Trophoblast cell (in vitro differentiated cells and primary cell): ENCODE results near the gene GLIPR1.

Experiments used
- DNase-seq, 2 donors: peaks; one replicate each; pipeline ENCODE4 v3.0.0-alpha.2; 2016
- H2AFZ ChIP-seq: 2 replicates; pipeline ENCODE4 v1.6.1; 2013; ENCODE audit warnings: low read length, moderate library complexity, mild to moderate bottlenecking; ENCODE audit not compliant: insufficient read depth, poor library complexity
- H2AK5ac ChIP-seq: 2 replicates; pipeline ENCODE4 v1.6.1; 2013; ENCODE audit warnings: mild to moderate bottlenecking, low read length
- H2BK120ac ChIP-seq: 2 replicates; pipeline ENCODE4 v1.6.1; 2013; ENCODE audit warnings: low read length, mild to moderate bottlenecking, moderate library complexity; ENCODE audit not compliant: insufficient read depth, poor library complexity
- H2BK12ac ChIP-seq: 2 replicates; pipeline ENCODE4 v1.6.1; 2013; ENCODE audit warnings: mild to moderate bottlenecking, low read length, moderate library complexity
- H2BK5ac ChIP-seq: 2 replicates; pipeline ENCODE4 v1.6.1; 2013; ENCODE audit warnings: low read length, low read depth, moderate library complexity, mild to moderate bottlenecking; ENCODE audit not compliant: poor library complexity
- H3K14ac ChIP-seq: 2 replicates; pipeline ENCODE4 v1.6.1; 2013; ENCODE audit warnings: mild to moderate bottlenecking, low read length
- H3K18ac ChIP-seq: 2 replicates; pipeline ENCODE4 v1.6.1; 2013; ENCODE audit warnings: mild to moderate bottlenecking, low read length
- H3K23ac ChIP-seq: 2 replicates; pipeline ENCODE4 v1.6.1; 2013; ENCODE audit warnings: low read length
- H3K27ac ChIP-seq: 2 replicates; pipeline ENCODE4 v1.5.1; 2013; ENCODE audit warnings: low read depth, mild to moderate bottlenecking, inconsistent platforms, low read length, moderate library complexity
- H3K27me3 ChIP-seq: 2 replicates; pipeline ENCODE4 v1.6.1; 2013; ENCODE audit warnings: inconsistent platforms, mild to moderate bottlenecking, low read length, moderate library complexity; ENCODE audit not compliant: insufficient read depth
- H3K36me3 ChIP-seq, 2 experiments: 1 replicate in 1 of 2; 2 replicates in 1 of 2; pipeline ENCODE4 v1.6.1; 2013; ENCODE audit warnings: low read length in 2 of 2, mild to moderate bottlenecking in 2 of 2, moderate library complexity in 1 of 2; ENCODE audit not compliant: insufficient read depth in 2 of 2, control insufficient read depth in 1 of 2
- H3K4ac ChIP-seq: 2 replicates; pipeline ENCODE4 v1.6.1; 2013; ENCODE audit warnings: low read depth, mild to moderate bottlenecking, low read length, moderate library complexity
- H3K4me1 ChIP-seq, 2 experiments: 1 replicate in 1 of 2; 2 replicates in 1 of 2; pipeline ENCODE4 v1.6.1; 2013; ENCODE audit warnings: low read length in 2 of 2, mild to moderate bottlenecking in 2 of 2, moderate library complexity in 1 of 2; ENCODE audit not compliant: insufficient read depth in 2 of 2, control insufficient read depth in 1 of 2
- H3K4me2 ChIP-seq: 2 replicates; pipeline ENCODE4 v1.6.1; 2013; ENCODE audit warnings: inconsistent platforms, mild to moderate bottlenecking, low read length, moderate library complexity
- H3K4me3 ChIP-seq: 2 replicates; pipeline ENCODE4 v1.5.1; 2013; ENCODE audit warnings: mild to moderate bottlenecking, low read depth, low read length, inconsistent platforms
- H3K79me1 ChIP-seq: one replicate; pipeline ENCODE4 v1.6.1; 2013; ENCODE audit warnings: low read length
- H3K79me2 ChIP-seq: 2 replicates; pipeline ENCODE4 v1.6.1; 2013; ENCODE audit warnings: low read length, mild to moderate bottlenecking; ENCODE audit not compliant: control insufficient read depth, insufficient read depth, poor library complexity
- H3K9ac ChIP-seq: 2 replicates; pipeline ENCODE4 v1.6.1; 2013; ENCODE audit warnings: mild to moderate bottlenecking, low read length
- H3K9me3 ChIP-seq: 2 replicates; pipeline ENCODE4 v1.6.1; 2013; ENCODE audit warnings: low read depth, mild to moderate bottlenecking, control low read depth, inconsistent platforms, low read length; ENCODE audit not compliant: insufficient read depth
- H4K12ac ChIP-seq: 2 replicates; pipeline ENCODE4 v1.6.1; 2013; ENCODE audit warnings: low read depth, mild to moderate bottlenecking, low read length, moderate library complexity
- H4K8ac ChIP-seq: 2 replicates; pipeline ENCODE4 v1.6.1; 2013; ENCODE audit warnings: low read depth, mild to moderate bottlenecking, low read length, moderate library complexity
- H4K91ac ChIP-seq: one replicate; pipeline ENCODE4 v1.6.1; 2013; ENCODE audit warnings: low read depth, mild to moderate bottlenecking, low read length, moderate library complexity
- WGBS: extraction: QIAGEN DNeasy Blood & Tissue Kit; methylation state at CpG from one replicate; pipeline ENCODE4 v1.1.7; 2013; ENCODE audit warnings: missing lambda C conversion rate; ENCODE audit not compliant: insufficient read length, insufficient coverage; ENCODE audit errors: extremely low coverage; 5-methylcytosine and 5-hydroxymethylcytosine counted together

GLIPR1 gene

DNA sequence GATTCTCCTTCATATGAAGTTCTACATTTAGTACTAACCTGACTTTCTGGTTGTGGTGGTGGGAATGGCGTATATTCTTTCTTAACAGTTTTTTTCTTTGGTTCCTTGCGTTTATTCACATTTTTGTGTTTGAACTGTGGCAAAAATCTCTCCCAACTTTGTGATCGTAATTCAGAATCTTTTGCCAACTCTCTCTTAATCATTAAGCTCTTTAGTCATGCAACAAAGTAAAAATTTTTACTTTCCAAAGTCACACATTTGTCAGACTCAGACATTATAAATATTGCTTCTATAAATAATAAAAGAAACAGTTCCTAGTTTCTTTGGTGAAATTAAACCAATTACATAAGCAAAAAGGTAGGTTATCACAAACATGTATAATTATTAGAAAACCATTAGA, 23.3 kb downstream of the GLIPR1 start:
- Histone ChIP-seq H3K4me3 (no peak overlapping the region), H3K9me3 (no peaks in the 10 kb centered on the region), H4K8ac (no peak overlapping the region), H3K4ac (no peak overlapping the region), H3K79me2 (no peaks in the 10 kb centered on the region), H3K79me1 (no peaks in the 10 kb centered on the region), H4K91ac (no peak overlapping the region), H2BK120ac (no peak overlapping the region), H3K4me1 (no peaks in the 10 kb centered on the region), H3K18ac (no peak overlapping the region), H2AFZ (no peak overlapping the region), H4K12ac (no peak overlapping the region), H3K23ac (no peak overlapping the region), H3K27me3 (no peaks in the 10 kb centered on the region), H2BK12ac (no peak overlapping the region), H3K36me3 (peaks cover 0 to 6% of the 10 kb centered on the region in 2 experiments), H3K27ac (no peak overlapping the region), H3K4me2 (no peak overlapping the region), H2AK5ac (no peak overlapping the region), H3K9ac (no peak overlapping the region), H3K14ac (no peak overlapping the region), H2BK5ac (no peak overlapping the region)
- WGBS = no CpG with 5 or more reads among the region's 3 CpGs
- DNase-seq = no peak

DNA sequence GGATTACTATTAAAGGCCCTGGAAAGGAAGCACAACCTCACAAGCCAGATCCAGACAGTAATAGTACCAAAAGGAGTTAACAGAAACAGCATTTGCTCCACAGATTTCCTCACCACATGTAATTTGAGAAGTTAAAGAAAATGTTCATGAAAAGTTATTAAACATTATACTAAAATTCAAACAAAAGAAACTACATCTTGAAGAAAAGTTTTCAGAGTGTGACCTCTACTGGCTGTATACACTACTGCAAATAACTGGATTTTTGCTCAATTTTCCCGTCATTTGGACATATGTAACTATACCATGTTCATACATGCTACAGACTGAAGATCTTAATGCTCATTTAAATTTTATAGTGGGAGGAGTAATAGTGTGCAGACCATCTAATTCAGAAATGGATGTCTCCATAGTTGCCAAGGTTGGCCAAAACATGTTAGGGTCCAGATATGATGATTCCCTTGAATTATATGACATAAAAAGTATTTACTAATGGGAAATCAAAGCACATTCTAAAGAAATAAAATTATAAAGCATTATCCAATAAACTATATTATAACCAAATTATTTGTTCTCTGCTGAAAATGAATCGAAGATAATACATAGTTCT, 25.3 kb downstream of the GLIPR1 start:
- peak in 1 of 2 donors; percentile 62 for DNase-seq
- H2AFZ ChIP-seq = no peak overlapping the region
- WGBS = no CpG with 5 or more reads among the region's 2 CpGs

DNA sequence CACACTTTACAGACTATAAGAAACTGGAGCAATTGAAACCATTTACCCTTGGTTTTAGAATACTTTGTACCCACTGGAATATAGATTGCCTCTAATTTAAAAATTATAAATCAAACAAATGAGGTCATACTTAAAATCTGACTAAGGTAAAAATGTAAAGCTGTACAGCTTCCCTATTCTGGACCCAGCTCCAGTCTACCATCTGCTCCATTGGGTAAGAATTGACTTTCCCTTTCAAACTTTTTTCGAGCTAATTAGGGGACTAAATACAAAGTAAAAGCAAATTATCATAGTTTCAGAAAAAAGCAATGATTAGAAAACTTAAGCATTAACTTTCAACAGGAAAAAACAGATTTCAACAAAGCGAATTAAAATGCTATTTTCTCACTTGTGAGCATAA, 26.5 kb downstream of the GLIPR1 start:
- H4K12ac ChIP-seq = no peak overlapping the region
- no peak overlapping the region for H3K23ac ChIP-seq
- no peak overlapping the region for H4K91ac ChIP-seq
- peaks cover 5% of the 10 kb centered on the region for H3K79me1 ChIP-seq
- H3K79me2 ChIP-seq = peaks cover 5% of the 10 kb centered on the region
- H3K9me3 ChIP-seq = no peaks in the 10 kb centered on the region
- no peak overlapping the region for H3K18ac ChIP-seq
- H4K8ac ChIP-seq = no peak overlapping the region
- H2AFZ ChIP-seq = no peak overlapping the region
- H3K9ac ChIP-seq = no peak overlapping the region
- H2BK12ac ChIP-seq = no peak overlapping the region
- H3K36me3 ChIP-seq = peaks cover 0 to 3% of the 10 kb centered on the region in 2 experiments
- no peak overlapping the region for H2BK120ac ChIP-seq
- no peak for DNase-seq
- no peak overlapping the region for H3K27ac ChIP-seq
- peaks cover 0 to 2% of the 10 kb centered on the region in 2 experiments for H3K4me1 ChIP-seq
- H3K27me3 ChIP-seq = no peaks in the 10 kb centered on the region
- no peak overlapping the region for H3K4me2 ChIP-seq
- no CpG with 5 or more reads among the region's 2 CpGs for WGBS
- no peak overlapping the region for H2BK5ac ChIP-seq
- H3K14ac ChIP-seq = no peak overlapping the region
- no peak overlapping the region for H3K4ac ChIP-seq
- H2AK5ac ChIP-seq = no peak overlapping the region
- H3K4me3 ChIP-seq = no peak overlapping the region

More for the DNA sequence above, 25.3 kb downstream of the GLIPR1 start:
- no peak overlapping the region for H3K27ac ChIP-seq
- no peak overlapping the region for H3K18ac ChIP-seq
- no peaks in the 10 kb centered on the region for H3K27me3 ChIP-seq
- H2BK12ac ChIP-seq = no peak overlapping the region
- H3K79me1 ChIP-seq = no peaks in the 10 kb centered on the region
- H3K9me3 ChIP-seq = no peaks in the 10 kb centered on the region
- peaks cover 0 to 2% of the 10 kb centered on the region in 2 experiments for H3K4me1 ChIP-seq
- H4K8ac ChIP-seq = no peak overlapping the region
- H3K4ac ChIP-seq = no peak overlapping the region
- no peak overlapping the region for H3K4me3 ChIP-seq
- no peak overlapping the region for H2AK5ac ChIP-seq
- H3K4me2 ChIP-seq = no peak overlapping the region
- no peak overlapping the region for H3K23ac ChIP-seq
- H3K9ac ChIP-seq = no peak overlapping the region
- H3K79me2 ChIP-seq = no peaks in the 10 kb centered on the region
- no peak overlapping the region for H4K12ac ChIP-seq
- no peak overlapping the region for H2BK5ac ChIP-seq
- H4K91ac ChIP-seq = no peak overlapping the region
- peaks cover 0 to 6% of the 10 kb centered on the region in 2 experiments for H3K36me3 ChIP-seq
- H2BK120ac ChIP-seq = no peak overlapping the region
- H3K14ac ChIP-seq = no peak overlapping the region

DNA sequence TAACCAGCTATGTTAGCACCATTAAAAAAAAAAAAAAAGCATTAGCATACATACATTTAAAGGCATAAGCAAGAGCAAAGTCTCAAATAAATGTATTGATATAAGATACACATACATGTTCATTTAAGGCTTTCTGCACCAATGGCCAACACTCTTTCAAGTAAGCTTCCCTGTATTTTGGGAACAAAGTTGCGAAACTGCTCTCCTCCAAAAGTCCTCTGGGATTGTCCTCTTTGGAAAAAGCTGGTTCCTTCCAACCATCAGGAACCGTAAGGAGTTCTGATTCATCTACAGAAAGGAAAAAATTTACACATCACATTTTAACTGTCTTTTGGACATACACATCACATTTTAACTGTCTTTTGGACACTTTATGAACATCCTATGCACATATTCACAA, 27.6 kb downstream of the GLIPR1 start:
- H3K4me3 ChIP-seq = no peak overlapping the region
- H2BK5ac ChIP-seq = no peak overlapping the region
- no peak overlapping the region for H3K23ac ChIP-seq
- H3K9me3 ChIP-seq = no peaks in the 10 kb centered on the region
- H3K14ac ChIP-seq = no peak overlapping the region
- H3K9ac ChIP-seq = no peak overlapping the region
- H3K18ac ChIP-seq = no peak overlapping the region
- H2AFZ ChIP-seq = no peak overlapping the region
- no peak overlapping the region for H4K8ac ChIP-seq
- H2BK12ac ChIP-seq = no peak overlapping the region
- WGBS = no CpG with 5 or more reads among the region's 2 CpGs
- no peak overlapping the region for H4K12ac ChIP-seq
- H3K27me3 ChIP-seq = no peaks in the 10 kb centered on the region
- no peak for DNase-seq
- no peak overlapping the region for H2BK120ac ChIP-seq
- H3K27ac ChIP-seq = no peak overlapping the region
- H3K4ac ChIP-seq = no peak overlapping the region
- H3K36me3 ChIP-seq = peaks cover 0 to 3% of the 10 kb centered on the region in 2 experiments
- no peak overlapping the region for H3K4me2 ChIP-seq
- H3K79me1 ChIP-seq = peaks cover 5% of the 10 kb centered on the region
- peaks cover 0 to 2% of the 10 kb centered on the region in 2 experiments for H3K4me1 ChIP-seq
- peaks cover 5% of the 10 kb centered on the region for H3K79me2 ChIP-seq
- no peak overlapping the region for H4K91ac ChIP-seq
- no peak overlapping the region for H2AK5ac ChIP-seq
